ENCODE results near the gene FAM167B.
"Not testable (repeated sequence)": the region's sequence is repeated elsewhere in the genome, so short reads cannot be mapped to it uniquely, and the experiment has no call there.

DNA sequence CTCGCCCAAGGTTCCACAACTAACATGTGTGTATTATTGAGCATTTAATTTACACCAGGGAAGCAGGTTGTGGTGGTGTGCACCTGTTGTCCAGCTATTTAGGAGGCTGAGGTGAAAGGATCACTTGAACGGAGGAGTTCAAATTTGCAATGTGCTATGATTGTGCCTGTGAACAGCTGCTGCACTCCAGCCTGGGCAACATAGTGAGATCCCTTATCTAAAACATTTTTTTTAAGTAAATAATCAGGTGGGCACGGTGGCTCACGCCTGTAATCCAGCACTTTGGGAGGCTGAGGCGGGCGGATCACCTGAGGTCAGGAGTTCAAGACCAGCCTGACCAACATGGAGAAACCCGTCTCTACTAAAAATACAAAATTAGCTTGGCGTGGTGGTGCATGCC lies 37.8 kb downstream of the FAM167B start:
- TF ChIP-seq, protein P1, sequence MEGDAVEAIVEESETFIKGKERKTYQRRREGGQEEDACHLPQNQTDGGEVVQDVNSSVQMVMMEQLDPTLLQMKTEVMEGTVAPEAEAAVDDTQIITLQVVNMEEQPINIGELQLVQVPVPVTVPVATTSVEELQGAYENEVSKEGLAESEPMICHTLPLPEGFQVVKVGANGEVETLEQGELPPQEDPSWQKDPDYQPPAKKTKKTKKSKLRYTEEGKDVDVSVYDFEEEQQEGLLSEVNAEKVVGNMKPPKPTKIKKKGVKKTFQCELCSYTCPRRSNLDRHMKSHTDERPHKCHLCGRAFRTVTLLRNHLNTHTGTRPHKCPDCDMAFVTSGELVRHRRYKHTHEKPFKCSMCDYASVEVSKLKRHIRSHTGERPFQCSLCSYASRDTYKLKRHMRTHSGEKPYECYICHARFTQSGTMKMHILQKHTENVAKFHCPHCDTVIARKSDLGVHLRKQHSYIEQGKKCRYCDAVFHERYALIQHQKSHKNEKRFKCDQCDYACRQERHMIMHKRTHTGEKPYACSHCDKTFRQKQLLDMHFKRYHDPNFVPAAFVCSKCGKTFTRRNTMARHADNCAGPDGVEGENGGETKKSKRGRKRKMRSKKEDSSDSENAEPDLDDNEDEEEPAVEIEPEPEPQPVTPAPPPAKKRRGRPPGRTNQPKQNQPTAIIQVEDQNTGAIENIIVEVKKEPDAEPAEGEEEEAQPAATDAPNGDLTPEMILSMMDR (IDR thresholded peaks at IDR 0.05; ENCODE audit: low read depth, low read length, poor library complexity, severe bottlenecking) = not testable (repeated sequence)
- TF ChIP-seq EZH2phosphoT487 (IDR thresholded peaks at IDR 0.05; ENCODE audit: borderline replicate concordance, low read length) = not testable (repeated sequence)

Data from DOHH2 (cell line).